ENCODE data around the gene CCDC186.
"Not testable (repeated sequence)": the region's sequence is repeated elsewhere in the genome, so short reads cannot be mapped to it uniquely, and the experiment has no call there.

CCDC186 gene

DNA sequence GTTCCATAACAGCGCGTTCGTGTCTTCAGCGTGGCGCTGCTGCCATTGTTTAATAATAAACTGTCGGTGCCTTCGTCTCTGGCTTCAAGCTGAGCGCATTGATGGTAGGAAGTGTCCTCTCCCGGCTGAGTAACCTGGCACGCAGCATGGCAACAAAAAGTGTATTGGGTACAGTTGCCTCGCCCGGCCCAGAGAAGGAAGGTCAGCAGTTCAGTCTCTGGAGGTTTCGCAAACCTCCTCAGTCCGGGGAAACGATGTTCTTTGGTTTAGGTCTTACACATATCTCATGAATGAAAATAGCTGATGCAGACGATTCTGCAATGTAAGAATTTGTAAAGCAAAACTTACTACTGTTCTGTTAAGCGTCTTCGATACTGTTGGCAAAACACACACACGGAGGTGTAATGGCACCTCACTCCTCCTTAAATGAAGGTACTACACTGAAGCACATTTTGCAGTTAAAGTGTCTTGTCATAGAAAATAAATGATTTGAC lies 739 bp upstream of the CCDC186 start:
- DNase-seq (ENCODE audit: extremely low read depth in 1 of 2, low read depth in 1 of 2), result no peak

DNA sequence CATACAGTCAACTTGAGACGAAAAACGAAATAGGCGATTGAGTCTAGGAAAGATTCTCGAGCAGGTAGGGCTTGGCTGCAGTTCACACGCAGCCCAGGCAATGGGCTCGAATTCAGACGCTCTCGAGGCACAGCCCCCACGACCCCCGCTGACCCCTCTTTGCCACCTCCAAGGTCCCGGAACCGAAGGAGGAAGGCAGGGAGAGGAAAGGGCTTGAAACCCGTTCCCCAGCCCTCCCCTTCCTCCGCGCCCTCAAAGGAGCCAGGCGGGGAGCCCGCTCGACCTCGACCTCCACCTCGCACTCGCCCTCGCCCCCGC lies 441 bp downstream of the CCDC186 start:
- DNase-seq (ENCODE audit: extremely low read depth in 1 of 2, low read depth in 1 of 2), result no peak

DNA sequence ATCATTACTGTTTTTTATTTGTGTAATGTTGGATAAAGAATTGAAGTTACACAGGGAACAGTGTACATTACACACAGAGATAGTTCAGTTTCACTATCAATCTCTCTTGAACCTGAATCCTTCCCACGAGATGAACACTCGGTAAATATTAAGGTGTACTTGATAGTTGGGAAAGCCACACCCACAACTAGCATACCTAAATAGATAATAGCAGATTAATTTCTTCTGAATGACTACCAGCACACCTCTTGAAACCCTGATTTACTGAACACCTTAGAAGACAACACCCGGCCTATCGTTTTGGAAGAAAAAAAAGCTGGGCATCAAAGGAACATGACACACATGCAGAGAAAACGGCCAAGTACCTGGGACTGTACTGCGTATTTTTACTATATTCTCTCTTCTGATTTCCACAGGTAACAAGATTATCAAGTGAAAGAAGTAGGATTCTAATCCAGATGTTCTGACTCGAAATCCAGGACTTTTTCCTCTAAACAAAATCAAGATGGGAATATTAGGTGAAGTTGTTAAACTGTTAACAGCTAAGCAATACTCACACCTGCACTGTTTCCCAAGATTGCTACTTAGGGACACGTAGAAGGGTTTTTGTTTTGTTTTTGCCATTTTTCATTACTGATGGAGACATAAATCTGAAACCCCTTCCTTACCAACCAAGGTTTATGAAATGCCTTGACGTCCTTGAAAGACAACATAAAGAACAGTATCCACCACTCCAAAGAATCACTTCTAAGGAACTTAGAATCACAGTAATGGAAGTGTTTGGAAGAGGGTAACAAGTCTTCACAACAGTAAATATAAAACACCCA lies 1.0 kb downstream of the CCDC186 start:
- no peak for DNase-seq (ENCODE audit: extremely low read depth in 1 of 2, low read depth in 1 of 2)

DNA sequence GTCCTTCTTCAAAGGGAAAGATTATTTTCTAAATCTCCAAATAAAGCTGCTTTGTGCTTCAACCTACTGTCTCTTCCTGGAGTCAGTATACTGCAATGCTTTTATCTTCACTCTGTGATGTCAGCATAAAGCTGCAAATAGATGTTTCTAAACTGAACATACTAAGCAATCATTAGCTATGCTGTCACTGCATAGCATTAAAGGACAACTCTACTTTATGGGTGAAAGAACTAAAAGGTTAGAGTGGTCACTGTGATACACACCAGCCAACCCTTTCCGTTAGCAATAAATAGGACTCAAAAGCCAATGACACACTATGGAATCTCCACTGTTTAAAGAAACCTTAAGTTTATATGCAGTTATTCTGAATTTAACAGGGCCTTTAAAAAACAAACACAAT lies 1.8 kb downstream of the CCDC186 start:
- DNase-seq (ENCODE audit: extremely low read depth in 1 of 2, low read depth in 1 of 2), result no peak

DNA sequence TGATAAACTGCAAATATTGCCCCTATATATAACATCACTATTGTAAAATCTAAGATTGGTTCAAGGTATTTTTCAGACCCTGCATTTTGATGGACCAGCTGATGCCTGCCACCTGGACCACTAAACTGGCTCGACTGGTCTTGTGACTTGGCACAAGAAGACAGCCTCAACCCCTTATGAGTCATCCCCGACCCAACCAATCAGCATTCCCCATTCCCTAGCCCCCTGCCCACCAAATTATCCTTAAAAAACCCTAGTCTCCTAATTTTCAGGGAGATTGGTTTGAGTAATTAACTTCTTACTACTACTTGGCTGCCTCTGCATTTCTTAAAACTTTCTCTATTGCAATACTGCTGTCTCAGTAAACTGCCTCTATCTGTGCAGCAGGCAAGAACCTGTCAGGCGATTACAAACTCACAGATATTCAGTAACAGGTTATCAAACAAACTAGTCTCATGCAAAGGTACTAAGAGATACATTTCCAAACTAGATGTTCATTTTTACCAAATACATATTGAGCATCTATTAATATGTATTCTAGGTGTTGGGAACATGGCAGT lies 5.5 kb downstream of the CCDC186 start:
- no peak for DNase-seq (ENCODE audit: extremely low read depth in 1 of 2, low read depth in 1 of 2)

DNA sequence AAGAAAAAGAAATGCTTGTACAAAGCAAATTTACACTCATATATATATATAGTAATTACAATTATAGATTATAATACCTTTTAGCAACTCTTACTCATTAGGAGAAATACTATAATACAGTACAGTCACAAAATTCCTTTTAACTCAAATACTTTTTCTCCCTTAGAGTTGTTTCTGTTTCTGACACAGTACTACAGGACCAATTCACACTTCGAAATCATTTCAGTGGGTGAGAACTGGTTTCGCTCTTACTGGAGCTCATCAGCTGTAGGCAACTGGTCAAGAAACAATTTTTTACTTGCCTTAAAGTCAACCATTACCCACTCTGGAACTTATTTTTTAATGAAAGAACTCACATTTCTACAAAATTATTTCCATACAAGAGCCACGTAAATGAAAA lies 6.0 kb downstream of the CCDC186 start:
- DNase-seq (ENCODE audit: extremely low read depth in 1 of 2, low read depth in 1 of 2), result no peak

DNA sequence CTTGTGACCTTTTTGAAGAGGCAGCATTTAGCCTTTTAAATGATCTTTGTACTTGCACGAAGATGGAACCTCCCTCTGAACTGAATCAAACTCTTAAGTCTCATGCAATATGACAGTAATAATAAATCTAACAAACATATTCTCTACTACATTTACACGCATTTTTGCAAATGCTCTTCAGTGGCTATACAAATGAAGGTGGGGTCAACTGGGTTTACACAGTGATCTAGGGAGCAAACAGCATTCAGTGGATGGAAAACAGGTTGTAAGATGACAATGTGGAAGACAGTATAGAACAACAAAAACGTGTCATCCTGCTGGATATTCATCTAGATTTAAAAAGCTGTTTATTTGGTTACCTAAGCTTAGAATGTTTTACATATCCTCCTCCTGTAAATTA lies 7.5 kb downstream of the CCDC186 start:
- DNase-seq (ENCODE audit: extremely low read depth in 1 of 2, low read depth in 1 of 2), result no peak

DNA sequence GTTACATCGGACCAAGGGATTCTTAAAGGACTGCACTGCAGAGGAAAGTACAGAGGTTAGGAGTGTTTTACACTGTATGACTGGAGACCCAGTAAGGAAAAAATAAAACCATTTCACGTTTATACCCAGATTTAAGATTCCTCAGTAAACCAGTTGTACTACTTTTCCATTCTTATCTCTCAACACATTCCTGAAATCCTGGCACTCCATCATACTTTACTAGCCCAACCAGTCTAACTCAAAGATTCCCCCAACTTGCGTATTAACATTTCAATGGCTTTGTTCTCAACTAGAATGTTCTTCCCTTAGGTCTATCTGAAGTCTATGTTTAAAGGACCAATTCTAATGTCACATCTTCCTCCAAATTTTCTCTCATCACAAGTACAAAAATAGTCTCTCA lies 8.0 kb downstream of the CCDC186 start:
- DNase-seq (ENCODE audit: extremely low read depth in 1 of 2, low read depth in 1 of 2), result no peak

DNA sequence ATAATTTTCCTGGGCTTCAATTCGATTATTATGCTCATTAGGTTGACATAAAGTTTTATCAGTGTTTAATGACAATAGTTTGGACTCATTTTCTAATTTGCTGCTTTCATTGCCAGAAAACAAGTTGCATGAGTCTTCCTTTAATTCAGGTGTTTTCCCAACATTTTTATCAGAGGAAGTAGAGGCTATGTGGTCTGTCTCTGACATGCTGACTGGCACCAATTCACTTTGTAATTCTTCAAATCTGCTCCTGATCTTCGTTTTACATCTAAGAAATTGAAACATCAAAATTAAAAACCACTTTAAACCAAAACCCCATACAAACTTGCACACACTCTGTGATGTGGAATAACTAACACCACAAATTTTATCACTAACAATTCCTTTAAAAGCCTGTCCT lies 10.9 kb downstream of the CCDC186 start:
- DNase-seq (ENCODE audit: extremely low read depth in 1 of 2, low read depth in 1 of 2), result no peak

DNA sequence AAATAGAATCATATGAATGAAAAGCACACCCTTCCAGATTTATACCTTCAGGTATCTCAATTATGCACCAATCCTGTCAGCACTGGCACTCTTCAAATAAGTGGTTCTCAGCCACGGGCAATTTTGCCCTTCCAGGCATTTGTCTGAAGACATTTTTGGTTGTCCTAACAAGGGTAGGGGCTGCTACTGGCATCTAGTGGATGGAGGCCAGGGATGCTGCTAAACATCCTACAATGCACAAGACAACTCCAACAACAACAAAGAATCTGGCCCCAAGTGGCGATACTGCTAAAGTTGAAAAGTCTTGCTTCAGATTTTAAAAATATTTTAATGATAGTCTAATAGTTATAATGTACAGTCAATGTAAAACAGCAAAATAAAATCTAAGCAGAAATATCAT lies 16.1 kb downstream of the CCDC186 start:
- no peak for DNase-seq (ENCODE audit: extremely low read depth in 1 of 2, low read depth in 1 of 2)

DNA sequence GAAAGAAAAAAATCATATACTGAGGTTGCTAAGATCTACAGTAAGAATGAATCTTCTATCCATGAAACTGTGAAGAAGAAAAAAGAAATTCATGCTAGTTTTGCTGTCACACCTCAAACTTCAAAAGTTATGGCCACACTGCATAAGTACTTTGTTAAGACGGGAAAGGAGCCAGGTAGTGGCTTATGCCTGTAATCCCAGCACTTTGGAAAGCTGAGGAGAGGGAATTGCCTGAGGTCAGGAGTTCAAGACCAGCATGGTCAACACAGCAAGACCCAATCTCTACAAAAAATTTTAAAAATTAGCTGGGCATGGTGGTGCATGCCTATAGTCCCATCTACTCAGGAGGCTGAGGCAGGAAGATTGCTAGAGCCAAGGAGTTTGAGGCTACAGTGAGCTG lies 22.1 kb downstream of the CCDC186 start:
- DNase-seq (ENCODE audit: extremely low read depth in 1 of 2, low read depth in 1 of 2), result no peak

DNA sequence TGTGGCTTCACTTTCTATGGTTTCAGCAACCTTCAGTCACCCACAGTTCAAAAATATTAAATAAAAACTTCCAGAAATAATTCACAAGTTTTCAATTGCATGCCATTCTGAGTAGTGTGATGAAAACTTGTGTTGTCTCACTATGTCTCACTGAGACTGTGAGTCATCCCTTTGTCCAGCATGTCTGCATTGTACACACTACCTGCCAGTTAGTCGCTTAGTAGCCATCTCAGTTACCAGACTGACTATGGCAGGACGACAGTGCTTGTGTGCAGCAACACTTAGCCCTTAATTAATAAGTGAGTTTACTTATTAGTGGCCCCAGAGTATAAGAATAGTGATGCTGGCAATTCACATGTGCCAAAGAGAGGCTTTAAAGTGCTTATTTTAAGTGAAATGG lies 22.5 kb downstream of the CCDC186 start:
- DNase-seq (ENCODE audit: extremely low read depth in 1 of 2, low read depth in 1 of 2), result no peak

DNA sequence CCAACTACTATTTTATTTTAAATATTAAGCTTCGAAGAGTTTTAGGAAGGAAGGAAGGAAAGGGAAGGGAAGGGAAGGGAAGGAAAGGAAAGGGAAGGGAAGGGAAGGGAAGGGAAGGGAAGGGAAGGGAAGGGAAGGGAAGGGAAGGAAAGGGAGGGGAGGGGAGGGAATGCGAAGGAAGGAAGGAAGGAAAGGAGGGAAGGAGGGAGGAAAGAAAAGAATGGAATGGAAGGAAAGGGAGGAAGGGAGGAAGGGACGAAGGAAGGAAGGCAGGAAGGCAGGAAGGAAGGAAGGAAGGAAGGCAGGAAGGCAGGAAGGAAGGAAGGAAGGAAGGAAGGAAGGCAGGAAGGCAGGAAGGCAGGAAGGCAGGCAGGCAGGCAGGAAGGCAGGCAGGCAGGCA lies 24.5 kb downstream of the CCDC186 start:
- DNase-seq (ENCODE audit: extremely low read depth in 1 of 2, low read depth in 1 of 2), result not testable (repeated sequence)

DNA sequence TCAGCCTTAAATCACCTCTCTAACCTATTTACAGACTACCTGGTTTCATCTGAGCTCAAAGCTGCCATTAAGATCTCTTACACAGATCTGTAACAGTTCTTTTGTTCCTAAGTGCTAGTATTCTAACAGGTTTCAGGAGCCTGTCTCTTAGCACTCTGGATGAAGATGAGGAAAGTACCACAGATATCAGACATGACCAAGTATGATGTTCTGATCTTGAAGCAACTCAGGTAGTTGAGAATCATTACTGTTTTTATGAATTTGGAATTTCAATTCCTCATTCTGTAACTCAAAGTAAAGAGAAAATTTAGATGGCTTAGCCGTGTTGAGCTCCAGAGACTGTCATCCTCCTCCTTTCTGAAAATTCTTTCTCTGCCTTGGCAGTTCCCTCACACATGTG lies 30.8 kb downstream of the CCDC186 start:
- no peak for DNase-seq (ENCODE audit: extremely low read depth in 1 of 2, low read depth in 1 of 2)

DNA sequence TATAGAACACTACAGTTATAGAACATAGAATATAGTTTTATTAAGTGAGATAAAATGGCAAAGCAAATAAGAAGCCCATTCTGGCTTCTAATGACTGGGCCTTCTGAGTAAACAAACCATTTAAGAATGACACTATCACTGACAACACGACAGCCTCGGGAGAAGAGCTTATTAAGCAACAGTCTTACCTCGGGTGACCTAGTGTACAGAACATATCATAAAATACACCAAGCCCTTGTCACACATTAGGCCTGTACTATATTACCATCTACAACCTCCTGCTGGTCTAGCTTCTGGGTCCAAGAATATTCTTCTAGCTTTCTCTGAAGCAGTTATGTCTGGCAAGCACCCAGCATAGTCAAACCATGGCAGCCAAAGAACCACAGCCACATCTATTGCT lies 32.0 kb downstream of the CCDC186 start:
- no peak for DNase-seq (ENCODE audit: extremely low read depth in 1 of 2, low read depth in 1 of 2)

DNA sequence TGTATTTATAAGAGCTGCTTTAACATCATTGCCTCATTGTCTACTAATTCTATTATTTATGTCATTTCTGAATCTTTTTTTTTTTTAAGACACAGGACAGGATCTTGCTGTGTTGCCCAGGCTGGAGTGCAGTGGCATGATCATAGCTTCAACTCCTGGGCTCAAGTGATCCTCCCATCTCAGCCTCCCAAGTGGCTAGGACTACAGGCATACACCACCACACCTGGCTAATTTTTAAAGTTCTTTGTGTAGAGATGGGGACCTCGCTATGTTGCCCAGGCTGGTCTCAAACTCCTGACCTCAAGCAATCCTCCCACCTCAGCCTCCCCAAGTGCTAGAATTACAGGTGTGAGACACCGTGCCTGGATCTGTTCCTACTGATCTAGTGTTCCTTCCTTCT lies 33.2 kb downstream of the CCDC186 start:
- DNase-seq (ENCODE audit: extremely low read depth in 1 of 2, low read depth in 1 of 2), result not testable (repeated sequence)

DNA sequence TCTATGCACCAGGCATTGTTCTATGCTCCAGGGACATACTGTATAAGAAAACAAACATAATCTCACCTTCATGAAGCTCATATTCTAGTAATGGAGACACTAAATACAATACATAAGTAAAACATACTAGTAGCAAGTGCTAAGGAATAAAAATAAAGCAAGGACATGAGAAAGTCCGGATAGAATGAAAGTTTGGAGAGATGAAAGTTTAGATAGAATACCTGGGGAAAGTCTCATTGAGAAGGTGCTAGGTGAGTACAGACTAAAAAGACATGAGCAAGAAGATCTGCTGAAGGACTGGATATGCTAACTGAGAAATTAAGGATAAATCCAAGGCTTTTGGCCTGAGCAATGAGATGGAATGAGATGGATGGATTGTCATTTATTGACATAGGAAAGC lies 34.0 kb downstream of the CCDC186 start:
- no peak for DNase-seq (ENCODE audit: extremely low read depth in 1 of 2, low read depth in 1 of 2)

DNA sequence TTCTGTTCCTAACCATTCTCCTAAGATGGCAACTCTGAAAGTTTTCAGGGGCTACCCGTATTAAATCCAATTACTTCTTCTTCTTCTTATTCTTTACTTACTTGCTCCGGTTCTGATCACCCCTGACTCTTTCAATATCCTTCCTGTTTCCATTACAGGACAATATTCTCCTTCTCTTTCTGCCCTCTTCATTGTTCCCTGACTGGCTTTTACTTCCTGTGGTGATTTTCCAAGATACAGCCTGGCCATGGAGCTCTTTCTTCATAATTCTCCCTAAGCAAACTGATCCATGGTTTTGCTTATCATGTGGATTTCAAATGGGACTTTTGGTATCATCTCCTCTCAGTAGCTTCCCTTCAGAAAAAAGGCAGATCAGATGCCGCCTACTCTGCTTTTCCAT lies 35.4 kb downstream of the CCDC186 start:
- no peak for DNase-seq (ENCODE audit: extremely low read depth in 1 of 2, low read depth in 1 of 2)

DNA sequence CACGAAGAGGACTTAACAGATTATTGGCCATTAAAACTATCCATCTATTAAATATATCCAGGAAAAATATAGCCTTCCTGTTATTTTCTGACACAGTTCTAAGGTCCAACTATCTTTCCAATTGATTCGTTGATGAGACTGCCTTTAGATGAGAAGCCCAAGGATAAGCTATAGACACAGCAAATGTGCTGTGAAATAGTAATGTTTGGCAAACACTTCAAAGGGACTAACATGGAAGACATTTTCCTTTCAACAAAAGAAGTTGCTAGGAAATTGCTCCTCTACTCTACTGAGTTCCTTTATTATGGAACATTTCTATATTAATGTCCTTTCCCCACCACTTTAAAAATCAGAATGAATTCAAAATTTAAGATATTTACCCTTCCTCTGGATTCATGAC lies 38.5 kb downstream of the CCDC186 start:
- no peak for DNase-seq (ENCODE audit: extremely low read depth in 1 of 2, low read depth in 1 of 2)

DNA sequence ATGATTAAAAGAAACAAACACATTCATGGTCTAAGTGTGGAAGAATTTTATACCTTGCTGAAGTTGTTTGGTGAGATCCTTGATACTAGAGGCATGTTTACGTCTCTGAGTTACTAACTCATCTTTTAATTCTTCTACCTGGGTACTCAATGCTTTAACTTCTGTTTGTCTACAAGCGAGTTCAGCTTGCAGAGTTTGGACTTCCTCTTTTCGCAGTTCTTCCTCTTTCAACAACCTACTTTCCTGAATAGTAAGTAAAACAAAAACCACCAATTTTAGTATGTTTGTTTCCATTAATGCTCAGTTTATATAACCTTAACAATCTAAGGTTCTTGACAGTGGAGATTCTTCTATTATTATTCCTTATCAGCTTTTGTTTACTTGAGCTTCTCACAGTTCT lies 42.9 kb downstream of the CCDC186 start:
- no peak for DNase-seq (ENCODE audit: extremely low read depth in 1 of 2, low read depth in 1 of 2)

DNA sequence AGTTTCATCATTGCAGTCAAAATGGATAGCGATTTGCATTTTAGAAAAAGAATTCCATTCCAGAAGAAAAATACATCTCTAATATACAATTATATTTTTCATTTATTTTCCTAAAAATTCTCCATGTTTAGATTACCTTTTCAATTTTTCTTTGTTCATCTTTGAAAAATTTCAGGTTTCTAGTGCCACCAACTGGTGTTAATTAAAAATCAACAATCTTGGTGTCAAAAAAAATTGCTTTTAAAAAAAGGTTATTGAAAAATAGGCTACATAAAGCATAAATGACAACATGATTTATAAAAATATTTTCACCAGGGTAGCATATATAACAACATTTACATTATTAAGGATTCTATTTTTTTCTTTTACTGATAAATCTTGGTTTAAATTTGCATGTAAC lies 53.0 kb downstream of the CCDC186 start:
- DNase-seq (ENCODE audit: extremely low read depth in 1 of 2, low read depth in 1 of 2), result no peak

DNA sequence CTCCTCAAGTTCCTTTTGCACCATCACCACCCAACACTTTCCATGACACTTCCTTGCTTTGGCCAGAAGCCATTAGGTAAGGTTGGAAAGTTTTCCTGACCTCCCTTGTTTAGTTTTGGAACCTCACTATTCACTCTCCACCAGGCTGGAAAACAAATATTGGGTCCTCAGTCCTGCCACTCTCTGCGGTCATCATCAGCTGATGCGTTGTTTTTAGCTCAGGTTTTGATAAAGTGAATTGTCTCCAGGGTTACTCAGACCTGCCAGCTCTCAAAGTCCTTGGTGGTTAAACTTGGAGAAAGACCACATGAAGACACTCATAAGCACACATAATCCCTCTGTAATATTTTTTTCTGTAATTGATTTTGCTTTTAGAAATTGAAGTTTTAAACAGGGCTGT lies 55.5 kb downstream of the CCDC186 start:
- DNase-seq (ENCODE audit: extremely low read depth in 1 of 2, low read depth in 1 of 2), result no peak

DNA sequence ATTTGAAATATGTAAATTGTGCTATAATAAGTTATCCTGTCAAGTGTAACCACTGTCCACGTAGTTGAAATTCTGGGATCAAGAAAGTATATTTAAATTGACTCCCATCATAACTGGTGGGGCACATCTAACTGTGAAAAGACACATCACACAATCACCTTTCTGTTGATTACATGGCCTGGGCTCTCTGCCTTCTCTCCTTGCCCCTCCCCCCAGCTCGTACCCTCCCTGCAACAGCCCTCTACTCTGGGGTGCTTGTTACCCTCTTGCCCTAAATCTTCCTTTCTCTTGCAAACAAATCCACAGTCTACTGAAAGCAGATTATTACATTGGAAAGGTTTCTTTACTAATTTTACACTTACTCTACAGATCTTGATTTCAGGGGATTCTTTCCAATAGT lies 56.3 kb downstream of the CCDC186 start:
- no peak for DNase-seq (ENCODE audit: extremely low read depth in 1 of 2, low read depth in 1 of 2)
